SK-N-MC (cell line): ENCODE results near the gene MTCH1.

Experiments used
- EZH2 ChIP-seq: fragments of 200-600 bp; sonication (generic); IDR thresholded peaks from one replicate; pipeline ENCODE4 v1.6.1; 2017; ENCODE audit warnings: antibody characterized with exemption
- POLR2AphosphoS5 ChIP-seq: IDR thresholded peaks from 2 replicates; pipeline ENCODE4 v1.6.1; 2012; ENCODE audit warnings: mild to moderate bottlenecking, low read depth, low read length, borderline replicate concordance

- TF ChIP-seq POLR2AphosphoS5 (no peak), EZH2 (no peak)
Observed at GRCh38 chr6:36933519-36933918, 52.5 kb downstream of the MTCH1 start.
